Hepatocyte (in vitro differentiated cells): ENCODE measurements around the gene TMEM121B.

Experiments used
- CTCF ChIP-seq: fragments of 200-600 bp; sonication (generic); IDR thresholded peaks from 2 replicates; pipeline ENCODE4 v1.5.1; 2016; ENCODE audit warnings: antibody characterized with exemption, mild to moderate bottlenecking; ENCODE audit not compliant: poor library complexity
- EZH2 ChIP-seq: fragments of 200-600 bp; sonication (generic); IDR thresholded peaks from 2 replicates; pipeline ENCODE4 v1.6.1; 2016; ENCODE audit warnings: antibody characterized with exemption, mild to moderate bottlenecking, borderline replicate concordance
- EZH2phosphoT487 ChIP-seq: fragments of 200-600 bp; sonication (generic); IDR thresholded peaks from one replicate; pipeline ENCODE4 v1.6.1; 2018; ENCODE audit warnings: antibody characterized with exemption, mild to moderate bottlenecking, low read depth, moderate library complexity; ENCODE audit not compliant: unreplicated experiment, severe bottlenecking

DNA sequence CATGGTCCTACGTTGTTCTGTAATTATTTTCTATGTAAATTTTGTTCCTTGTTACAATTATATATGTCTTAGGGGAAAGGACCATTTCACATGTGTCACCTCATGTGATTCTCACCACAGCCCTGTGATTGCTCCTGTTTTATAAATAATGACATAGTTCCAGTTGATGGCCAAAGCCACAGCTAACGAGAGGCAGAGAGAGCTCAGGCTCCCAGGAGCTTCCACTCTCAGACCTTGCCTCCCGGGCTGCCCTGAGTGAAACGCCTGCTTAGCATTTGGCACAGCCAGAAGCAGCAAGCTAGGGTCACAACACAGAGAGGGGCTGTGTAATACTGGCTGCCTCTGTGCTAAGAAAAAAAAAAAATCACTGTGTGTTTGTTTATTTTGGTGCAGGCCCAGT lies 5.9 kb downstream of the TMEM121B start:
- TF ChIP-seq CTCF, result no peak
- no peak for TF ChIP-seq EZH2phosphoT487
- TF ChIP-seq EZH2, result no peak
